ENCODE measurements around the gene DMBT1.

DNA sequence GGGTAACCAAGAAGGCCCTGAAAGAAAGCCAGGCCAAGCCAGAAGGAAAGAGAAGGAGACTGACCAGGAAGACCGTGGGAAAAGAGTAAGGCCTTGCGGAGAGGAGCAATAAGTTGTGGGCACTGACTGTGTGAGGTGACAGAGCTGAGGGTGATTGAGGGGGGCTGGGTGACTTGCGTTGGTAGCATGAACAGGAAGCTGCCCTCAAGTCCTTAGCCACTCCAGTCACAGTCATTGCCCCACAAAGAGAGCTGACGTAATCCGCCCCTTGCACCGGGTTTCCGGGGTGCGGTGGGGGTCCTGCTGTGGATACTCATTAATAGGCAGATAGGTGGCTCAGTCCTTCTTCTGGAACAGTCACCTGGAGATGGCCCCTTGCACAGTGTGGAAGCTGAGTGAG, 16.1 kb upstream of the DMBT1 start:
- no peak for TF ChIP-seq BHLHE40 (IDR thresholded peaks at IDR 0.05; ENCODE audit: borderline replicate concordance)
- no peak for TF ChIP-seq FOXM1 (IDR thresholded peaks at IDR 0.05; ENCODE audit: borderline replicate concordance)
- TF ChIP-seq SUZ12 (IDR thresholded peaks at IDR 0.05), result no peak

Data from HEK293T (cell line).